HG03469 (cell line): ENCODE results near the gene PRRG2.
A peak's percentile ranks its signal among the peaks of the same experiment; 100 is the strongest.

ENCODE experiments used
- ATAC-seq: cut with Tn5 transposase; IDR thresholded peaks from one replicate; pipeline ENCODE4 v1.9.1; 2021; ENCODE audit warnings: mild to moderate bottlenecking, moderate library complexity, moderate number of reproducible peaks; ENCODE audit not compliant: unreplicated experiment

PRRG2 gene

DNA sequence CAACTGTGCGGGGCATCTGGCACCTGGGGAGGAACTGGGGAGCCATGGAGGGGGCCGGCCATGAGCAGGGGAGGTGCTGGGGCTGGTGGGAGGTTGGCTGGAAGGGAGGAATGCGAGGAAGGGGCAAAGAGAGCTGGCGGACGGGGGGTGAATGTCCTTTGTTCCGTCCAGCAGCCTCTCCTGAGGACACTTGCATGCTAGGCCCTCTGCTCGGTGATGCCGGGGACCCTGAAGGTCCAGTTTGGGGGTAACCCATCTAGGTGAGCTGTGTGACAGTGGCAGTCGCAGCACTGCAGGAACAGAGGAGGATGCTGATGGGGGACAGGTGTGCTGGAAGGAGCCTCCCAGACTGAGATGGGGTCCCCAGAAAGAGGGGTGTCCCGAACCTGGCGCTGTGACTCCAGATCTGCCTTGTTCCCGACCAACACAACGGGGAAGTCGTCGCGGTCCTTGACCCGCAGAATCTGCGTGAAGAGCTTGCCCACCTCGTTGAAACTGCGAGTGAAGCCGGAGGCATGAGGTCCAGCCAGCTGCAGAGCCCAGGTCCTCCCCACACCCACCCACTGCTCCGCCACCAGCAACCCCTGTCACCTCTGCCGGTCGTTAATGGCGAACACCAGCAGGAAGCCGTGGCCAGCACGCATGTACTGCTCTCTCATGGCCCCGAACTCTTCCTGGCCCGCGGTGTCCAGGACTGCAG, 55.3 kb downstream of the PRRG2 start:
- ATAC-seq: no peak

DNA sequence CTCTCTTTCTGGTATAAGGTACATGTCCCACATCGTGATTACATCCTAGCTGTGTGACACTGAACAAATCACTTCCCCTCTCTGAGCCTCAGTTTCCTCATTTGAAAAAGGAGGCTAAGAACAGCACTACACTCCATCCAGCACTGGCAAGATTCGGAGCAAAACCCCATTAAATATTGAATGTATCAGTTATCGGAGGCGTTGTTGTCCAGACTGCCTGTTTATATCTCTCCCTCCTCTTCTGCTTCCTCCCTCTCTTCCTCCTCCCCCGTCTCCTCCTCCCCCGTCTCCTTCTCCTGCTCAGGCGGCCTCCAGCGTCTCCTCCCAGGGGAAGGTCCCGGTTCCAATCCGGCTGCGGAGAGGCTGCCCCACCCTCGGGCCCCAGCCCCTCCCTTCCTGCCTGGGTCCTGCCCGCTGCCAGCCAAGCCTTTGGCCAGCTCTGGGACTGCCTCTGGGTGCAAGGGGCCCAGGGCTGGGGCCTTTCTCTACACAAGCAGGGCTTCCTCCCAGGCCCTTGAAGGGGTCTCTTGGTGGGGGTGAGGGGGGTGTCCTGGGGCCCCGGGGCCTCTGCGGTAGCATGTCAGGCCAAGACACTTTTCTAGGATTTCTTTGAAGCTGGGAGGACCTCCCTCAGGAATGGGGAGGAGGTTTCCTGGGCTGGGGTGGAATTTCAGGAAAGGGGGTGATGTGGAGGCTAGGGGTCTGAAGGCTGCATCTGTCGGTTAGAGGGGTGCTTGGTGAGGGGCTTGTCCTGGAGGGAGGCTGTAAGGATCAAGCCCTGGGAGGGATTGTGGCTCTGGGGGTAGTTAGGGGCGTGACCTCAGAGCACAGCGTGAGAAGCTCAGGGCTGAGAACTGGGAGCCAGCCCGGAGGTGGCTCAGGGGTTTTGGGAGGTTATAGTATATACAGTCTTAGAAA, 57.0 kb downstream of the PRRG2 start:
- no peak for ATAC-seq

DNA sequence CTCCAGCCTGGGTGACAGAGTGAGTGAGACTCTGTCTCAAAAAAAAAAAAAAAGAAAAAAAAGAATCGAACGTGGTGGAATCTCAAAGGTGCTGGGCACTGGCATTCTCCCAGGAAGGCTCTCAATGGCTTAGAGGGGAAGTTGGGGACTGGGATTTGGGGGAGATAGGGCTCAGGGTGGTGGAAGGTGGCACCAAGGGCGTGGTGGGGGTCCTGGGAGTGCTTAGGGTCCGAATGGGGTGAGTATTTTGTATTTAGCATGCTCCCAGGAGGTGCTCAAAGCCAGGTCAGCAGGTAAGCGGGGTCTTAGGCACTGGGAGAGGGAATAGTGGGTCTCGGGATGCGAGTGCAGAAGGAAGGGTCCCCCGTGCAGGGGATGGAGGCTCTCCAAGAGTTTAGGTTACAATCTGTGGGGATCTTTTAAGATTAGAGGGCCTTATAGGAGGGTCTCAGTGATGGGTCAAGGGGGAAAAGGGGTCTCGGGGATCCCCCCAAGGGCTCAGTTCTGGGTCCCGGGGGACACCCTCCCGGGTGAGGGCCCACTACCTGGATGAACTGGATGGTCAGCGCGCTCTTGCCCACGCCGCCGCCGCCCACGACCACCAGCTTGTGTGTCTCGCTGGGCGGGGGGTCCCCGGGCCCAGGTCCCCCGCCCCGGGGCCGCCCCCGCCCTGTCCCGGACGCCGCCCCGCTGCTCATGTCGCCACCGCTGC, 58.4 kb downstream of the PRRG2 start:
- no peak for ATAC-seq

- peak; percentile 40 for ATAC-seq
These were observed 59.2 kb downstream of the PRRG2 start, which contains the start of gene RRAS for GRCh38 chr19:49640113-49640898. RRAS (minus strand) TSS chr19:49640143; CDS start chr19:49640098, 45 bp downstream.
